ENCODE measurements around the gene HSPA6. TPM values are rescaled to one million over a fixed set of nuclear protein-coding genes. Genes with fewer than 3 reads are reported as not detected.
A peak's percentile ranks its signal among the peaks of the same experiment; 100 is the strongest.
"Not testable (repeated sequence)": the region's sequence is repeated elsewhere in the genome, so short reads cannot be mapped to it uniquely, and the experiment has no call there.

HSPA6 gene
- 0.77 and 1.0 TPM in 2 replicates for total RNA-seq (ENCODE audit: low replicate concordance)
- long read RNA-seq = 0 reads

DNA sequence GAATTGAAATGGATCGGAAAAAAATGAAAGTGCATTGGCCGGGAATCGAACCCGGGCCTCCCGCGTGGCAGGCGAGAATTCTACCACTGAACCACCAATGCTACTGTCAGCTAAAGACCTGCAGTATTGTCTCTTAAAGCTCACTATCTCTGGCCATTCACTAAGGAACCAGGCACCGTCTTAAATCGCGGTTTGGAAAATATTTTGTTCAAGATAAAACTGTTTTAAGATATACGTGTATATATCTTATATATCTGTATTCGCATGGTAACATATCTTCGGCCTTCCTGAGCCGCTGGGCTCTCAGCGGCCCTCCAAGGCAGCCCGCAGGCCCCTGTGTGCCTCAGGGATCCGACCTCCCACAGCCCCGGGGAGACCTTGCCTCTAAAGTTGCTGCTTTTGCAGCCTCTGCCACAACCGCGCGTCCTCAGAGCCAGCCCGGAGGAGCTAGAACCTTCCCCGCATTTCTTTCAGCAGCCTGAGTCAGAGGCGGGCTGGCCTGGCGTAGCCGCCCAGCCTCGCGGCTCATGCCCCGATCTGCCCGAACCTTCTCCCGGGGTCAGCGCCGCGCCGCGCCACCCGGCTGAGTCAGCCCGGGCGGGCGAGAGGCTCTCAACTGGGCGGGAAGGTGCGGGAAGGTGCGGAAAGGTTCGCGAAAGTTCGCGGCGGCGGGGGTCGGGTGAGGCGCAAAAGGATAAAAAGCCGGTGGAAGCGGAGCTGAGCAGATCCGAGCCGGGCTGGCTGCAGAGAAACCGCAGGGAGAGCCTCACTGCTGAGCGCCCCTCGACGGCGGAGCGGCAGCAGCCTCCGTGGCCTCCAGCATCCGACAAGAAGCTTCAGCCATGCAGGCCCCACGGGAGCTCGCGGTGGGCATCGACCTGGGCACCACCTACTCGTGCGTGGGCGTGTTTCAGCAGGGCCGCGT lies at the start of gene HSPA6:
HSPA6 (plus strand) TSS at position 724 of the 925 bp plus-strand sequence; CDS start at position 843, 119 bp downstream.
- H3K4me1 Mint-ChIP-seq (ENCODE audit: unreplicated experiment) = not testable (repeated sequence)
- H3K27ac Mint-ChIP-seq = peak within 1 kb of the TSS; percentile 94

DNA sequence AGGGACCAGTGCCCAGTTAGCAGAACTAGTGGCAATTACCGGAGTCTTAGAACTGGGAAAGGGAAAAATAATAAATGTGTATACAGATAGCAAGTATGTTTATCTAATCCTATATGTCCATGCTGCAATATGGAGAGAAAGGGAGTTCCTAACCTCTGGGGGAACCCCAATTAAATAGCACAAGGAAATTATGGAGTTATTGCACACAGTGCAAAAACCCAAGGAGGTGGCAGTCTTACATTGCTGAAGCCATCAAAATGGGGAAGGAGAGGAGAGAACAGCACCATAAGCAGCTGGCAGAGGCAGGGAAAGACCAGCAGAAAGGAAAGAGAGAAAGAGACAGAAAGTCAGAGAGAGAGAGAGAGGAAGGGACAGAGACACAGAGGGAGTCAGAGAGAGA lies 46.6 kb upstream of the HSPA6 start:
- H3K9me3 Mint-ChIP-seq; H3K36me3 Mint-ChIP-seq; H3K4me1 Mint-ChIP-seq (ENCODE audit: unreplicated experiment); H3K27ac Mint-ChIP-seq; DNase-seq (ENCODE audit: extremely low spot score, unreplicated experiment); H3K4me3 Mint-ChIP-seq: not testable (repeated sequence)
- peaks cover 60% of the 10 kb centered on the region for H3K27me3 Mint-ChIP-seq

More for the DNA sequence above, at the start of gene HSPA6:
- DNase-seq (ENCODE audit: extremely low spot score, unreplicated experiment) = peak; percentile 78
- H3K36me3 Mint-ChIP-seq, H3K9me3 Mint-ChIP-seq: not testable (repeated sequence)
- peak within 1 kb of the TSS; percentile 91 for H3K4me3 Mint-ChIP-seq
- peaks cover 67% of the 10 kb centered on the region for H3K27me3 Mint-ChIP-seq

DNA sequence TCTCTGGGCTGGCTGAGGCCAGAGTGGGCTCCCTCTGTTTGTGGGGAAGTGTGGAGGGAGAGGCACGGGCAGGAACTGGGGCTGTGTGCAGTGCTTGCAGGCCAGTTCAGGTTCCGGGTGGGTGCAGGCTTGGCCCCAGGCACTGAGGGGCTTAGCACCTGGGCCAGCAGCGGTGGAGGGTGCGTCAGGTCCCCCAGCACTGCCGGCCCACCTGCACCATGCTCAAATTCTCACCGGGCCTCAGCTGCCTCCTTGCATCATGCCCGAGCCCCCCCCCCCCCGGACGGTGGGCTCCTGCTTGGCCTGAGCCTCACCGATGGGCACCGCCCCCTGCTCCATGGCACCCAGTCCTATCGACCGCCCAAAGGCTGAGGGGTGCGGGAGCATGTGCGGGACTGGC lies 45.4 kb upstream of the HSPA6 start:
- H3K27ac Mint-ChIP-seq = no peak overlapping the region
- no peak overlapping the region for H3K4me3 Mint-ChIP-seq
- H3K4me1 Mint-ChIP-seq (ENCODE audit: unreplicated experiment) = no peaks in the 10 kb centered on the region
- H3K27me3 Mint-ChIP-seq = peaks cover 47% of the 10 kb centered on the region
- TF ChIP-seq, protein P1, sequence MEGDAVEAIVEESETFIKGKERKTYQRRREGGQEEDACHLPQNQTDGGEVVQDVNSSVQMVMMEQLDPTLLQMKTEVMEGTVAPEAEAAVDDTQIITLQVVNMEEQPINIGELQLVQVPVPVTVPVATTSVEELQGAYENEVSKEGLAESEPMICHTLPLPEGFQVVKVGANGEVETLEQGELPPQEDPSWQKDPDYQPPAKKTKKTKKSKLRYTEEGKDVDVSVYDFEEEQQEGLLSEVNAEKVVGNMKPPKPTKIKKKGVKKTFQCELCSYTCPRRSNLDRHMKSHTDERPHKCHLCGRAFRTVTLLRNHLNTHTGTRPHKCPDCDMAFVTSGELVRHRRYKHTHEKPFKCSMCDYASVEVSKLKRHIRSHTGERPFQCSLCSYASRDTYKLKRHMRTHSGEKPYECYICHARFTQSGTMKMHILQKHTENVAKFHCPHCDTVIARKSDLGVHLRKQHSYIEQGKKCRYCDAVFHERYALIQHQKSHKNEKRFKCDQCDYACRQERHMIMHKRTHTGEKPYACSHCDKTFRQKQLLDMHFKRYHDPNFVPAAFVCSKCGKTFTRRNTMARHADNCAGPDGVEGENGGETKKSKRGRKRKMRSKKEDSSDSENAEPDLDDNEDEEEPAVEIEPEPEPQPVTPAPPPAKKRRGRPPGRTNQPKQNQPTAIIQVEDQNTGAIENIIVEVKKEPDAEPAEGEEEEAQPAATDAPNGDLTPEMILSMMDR (conservative IDR thresholded peaks at IDR 0.05) = no peak
- no peak for DNase-seq (ENCODE audit: extremely low spot score, unreplicated experiment)
- H3K36me3 Mint-ChIP-seq = no peaks in the 10 kb centered on the region
- H3K9me3 Mint-ChIP-seq = no peaks in the 10 kb centered on the region

DNA sequence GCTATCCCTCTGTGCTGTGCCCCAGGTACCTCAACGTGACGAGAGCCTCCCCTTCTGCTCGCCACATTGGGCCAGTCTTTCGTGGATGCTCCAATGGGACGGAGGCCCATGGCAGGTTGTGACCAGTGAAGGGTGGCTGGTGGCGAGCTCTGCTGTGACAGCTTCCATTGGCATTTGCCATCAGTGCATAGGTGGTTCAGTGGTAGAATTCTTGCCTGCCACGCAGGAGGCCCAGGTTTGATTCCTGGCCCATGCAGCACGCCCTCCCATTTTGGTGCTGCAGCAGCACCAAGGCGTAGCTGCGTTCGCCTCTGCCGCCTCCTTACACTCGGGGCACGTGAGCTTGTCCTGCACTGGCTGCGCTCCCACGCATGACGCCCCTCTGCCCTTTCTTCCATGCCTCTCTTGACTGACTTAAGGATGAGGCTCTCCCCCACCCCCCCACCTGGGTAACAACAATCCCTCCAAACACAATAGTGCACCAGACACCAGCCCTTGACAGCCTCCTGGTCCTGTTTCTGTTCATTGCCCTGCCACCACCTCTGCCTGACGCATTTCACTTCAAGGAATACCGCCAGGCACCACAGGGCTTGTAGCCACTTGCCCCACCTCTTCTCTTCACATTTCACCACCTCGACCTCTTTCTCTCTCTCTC lies 43.8 kb upstream of the HSPA6 start:
- H3K36me3 Mint-ChIP-seq = no peaks in the 10 kb centered on the region
- peaks cover 36% of the 10 kb centered on the region for H3K27me3 Mint-ChIP-seq
- no peaks in the 10 kb centered on the region for H3K9me3 Mint-ChIP-seq
- TF ChIP-seq, protein P1 (conservative IDR thresholded peaks at IDR 0.05) = no peak
- no peak for DNase-seq (ENCODE audit: extremely low spot score, unreplicated experiment)
- no peak overlapping the region for H3K4me3 Mint-ChIP-seq
- no peaks in the 10 kb centered on the region for H3K4me1 Mint-ChIP-seq (ENCODE audit: unreplicated experiment)
- no peak overlapping the region for H3K27ac Mint-ChIP-seq

GRCh38 chr1:161481624-161482392 lies 42.5 kb upstream of the HSPA6 start:
- no peaks in the 10 kb centered on the region for H3K4me1 Mint-ChIP-seq (ENCODE audit: unreplicated experiment)
- H3K9me3 Mint-ChIP-seq = no peaks in the 10 kb centered on the region
- H3K27ac Mint-ChIP-seq = no peak overlapping the region
- H3K27me3 Mint-ChIP-seq = peaks cover 34% of the 10 kb centered on the region
- TF ChIP-seq, protein P1 (conservative IDR thresholded peaks at IDR 0.05) = no peak
- no peaks in the 10 kb centered on the region for H3K36me3 Mint-ChIP-seq
- no peak overlapping the region for H3K4me3 Mint-ChIP-seq
- DNase-seq (ENCODE audit: extremely low spot score, unreplicated experiment) = no peak

GRCh38 chr1:161482610-161483009 lies 41.7 kb upstream of the HSPA6 start:
- Mint-ChIP-seq H3K36me3 (no peaks in the 10 kb centered on the region), H3K27ac (no peak overlapping the region), H3K9me3 (no peaks in the 10 kb centered on the region), H3K4me1 (ENCODE audit: unreplicated experiment) (no peaks in the 10 kb centered on the region), H3K4me3 (no peak overlapping the region), H3K27me3 (peaks cover 34% of the 10 kb centered on the region)
- DNase-seq (ENCODE audit: extremely low spot score, unreplicated experiment) = no peak
- TF ChIP-seq, protein P1 (conservative IDR thresholded peaks at IDR 0.05) = no peak
